HG03520 (cell line): ENCODE measurements around the gene FOLR3.
"Not testable (repeated sequence)": the region's sequence is repeated elsewhere in the genome, so short reads cannot be mapped to it uniquely, and the experiment has no call there.

Experiments used
- ATAC-seq: cut with Tn5 transposase; IDR thresholded peaks from one replicate; pipeline ENCODE4 v1.9.1; 2021; ENCODE audit warnings: mild to moderate bottlenecking, moderate library complexity; ENCODE audit not compliant: unreplicated experiment

Gene FOLR3

DNA sequence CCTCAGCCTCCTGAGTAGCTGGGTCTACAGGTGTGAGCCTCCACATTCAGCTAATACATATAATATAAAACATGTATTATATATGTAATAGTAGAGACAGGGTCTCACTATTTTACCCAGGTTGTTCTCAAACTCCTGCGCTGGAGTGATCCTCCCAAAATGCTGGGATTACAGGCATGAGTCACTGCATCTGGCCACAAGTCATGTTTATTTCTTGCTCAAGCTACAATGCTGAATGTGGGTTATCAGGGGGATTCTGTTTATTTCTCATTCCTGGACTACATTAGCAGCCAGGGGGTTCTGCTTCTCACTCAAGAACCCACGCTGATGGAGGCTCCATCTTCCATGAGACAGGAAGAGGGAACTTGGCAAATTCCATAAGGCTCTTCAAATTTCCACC lies 24.8 kb downstream of the FOLR3 start:
- no peak for ATAC-seq

DNA sequence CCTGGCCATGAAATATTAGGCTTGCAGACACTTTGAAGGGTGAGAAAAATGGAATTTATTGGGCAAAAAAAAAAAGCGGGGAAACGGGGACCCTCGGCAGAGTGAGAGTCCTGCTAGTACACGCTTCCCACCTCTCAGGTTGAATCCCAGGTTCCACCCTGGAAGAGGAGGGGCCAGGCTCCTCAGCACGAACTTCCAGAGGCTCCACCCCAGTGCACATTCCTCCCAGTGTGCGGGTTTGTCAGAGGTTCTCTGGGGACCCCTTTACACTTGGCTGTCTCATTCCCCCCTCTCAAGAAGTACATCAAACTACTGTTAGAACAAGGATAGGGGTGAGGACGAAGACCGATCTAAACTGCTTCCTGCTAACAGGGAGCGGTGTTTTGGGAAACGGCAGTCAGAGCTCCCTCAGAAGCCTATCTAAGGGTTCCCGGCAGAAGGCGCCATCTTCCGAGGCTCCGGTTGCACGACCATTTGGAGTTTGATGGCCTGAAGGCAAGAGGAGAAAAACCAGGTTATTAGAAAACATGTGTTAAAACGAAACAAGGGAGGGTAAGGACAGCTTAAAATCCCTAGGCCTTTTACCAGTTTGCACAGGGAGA lies 27.5 kb downstream of the FOLR3 start:
- no peak for ATAC-seq

DNA sequence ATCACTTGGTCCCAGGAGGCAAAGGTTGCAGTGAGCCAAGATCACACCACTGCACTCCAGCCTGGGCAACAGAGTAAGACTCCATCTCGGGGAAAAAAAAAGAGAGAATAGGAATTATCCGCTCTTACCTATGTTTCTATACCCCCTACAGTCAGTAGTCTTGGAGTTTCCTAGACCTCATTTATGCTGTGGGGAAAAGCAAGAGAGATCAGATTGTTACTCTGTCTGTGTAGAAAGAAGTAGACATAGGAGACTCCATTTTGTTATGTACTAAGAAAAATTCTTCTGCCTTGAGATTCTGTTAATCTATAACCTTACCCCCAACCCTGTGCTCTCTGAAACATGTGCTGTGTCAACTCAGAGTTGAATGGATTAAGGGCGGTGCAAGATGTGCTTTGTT lies 28.7 kb downstream of the FOLR3 start:
- not testable (repeated sequence) for ATAC-seq

DNA sequence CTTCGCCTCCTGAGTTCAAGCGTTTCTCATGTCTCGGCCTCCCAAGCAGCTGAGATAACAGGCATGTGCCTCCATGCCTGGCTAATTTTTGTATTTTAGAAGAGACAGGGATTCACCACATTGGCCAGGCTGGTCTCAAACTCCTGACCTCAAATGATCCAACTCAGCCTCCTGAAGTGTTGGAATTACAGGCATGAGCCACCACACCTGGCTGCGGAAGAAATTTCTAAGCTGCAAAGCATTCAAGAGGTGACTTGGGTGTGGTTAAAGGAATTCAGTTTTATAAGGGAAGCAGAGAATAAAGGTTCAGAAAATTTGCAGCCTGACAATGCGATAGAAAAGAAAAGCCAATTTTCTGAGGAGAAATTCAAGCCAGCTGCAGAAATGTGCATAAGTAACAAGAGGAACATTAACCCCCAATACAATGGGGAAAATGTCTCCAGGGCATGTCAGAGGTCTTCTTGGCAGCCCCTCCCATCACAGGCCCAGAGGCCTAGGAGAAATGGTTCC lies 33.6 kb downstream of the FOLR3 start:
- not testable (repeated sequence) for ATAC-seq

DNA sequence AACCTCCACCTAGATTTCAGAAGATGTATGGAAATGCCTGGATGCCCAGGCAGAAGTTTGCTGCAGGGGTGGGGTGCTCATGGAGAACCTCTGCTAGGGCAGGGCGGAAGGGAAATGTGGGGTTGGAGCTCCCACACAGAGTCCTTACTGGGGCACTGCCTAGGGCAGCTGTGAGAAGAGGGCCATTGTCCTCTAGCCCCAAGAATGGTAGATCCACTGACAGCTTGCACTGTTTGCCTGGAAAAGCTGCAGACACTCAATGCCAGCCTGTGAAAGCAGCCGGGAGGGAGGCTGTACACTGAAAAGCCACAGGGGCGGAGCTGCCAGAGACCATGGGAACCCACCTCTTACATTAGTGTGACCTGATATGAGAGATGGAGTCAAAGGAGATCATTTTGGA lies 34.2 kb downstream of the FOLR3 start:
- not testable (repeated sequence) for ATAC-seq

DNA sequence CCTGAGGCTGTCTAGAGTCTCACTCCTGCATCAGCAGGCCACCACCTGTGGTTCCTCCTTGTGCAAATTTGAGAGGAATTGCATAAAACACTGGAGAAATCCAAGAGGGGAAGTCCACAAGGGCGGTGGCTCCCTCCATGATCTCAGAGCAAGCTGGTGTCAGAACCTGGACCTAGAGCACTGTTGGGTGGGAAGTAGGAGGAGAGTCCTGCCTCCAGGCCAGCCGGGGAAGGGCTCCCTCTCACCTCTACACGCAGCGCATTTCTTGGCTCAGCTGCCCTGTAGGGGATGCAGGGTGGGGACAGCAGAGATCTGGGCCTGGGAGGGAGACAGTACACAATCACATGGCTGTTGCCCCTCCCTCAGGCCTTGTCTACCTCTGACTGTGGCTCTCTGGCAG lies 36.5 kb downstream of the FOLR3 start:
- ATAC-seq = not testable (repeated sequence)

DNA sequence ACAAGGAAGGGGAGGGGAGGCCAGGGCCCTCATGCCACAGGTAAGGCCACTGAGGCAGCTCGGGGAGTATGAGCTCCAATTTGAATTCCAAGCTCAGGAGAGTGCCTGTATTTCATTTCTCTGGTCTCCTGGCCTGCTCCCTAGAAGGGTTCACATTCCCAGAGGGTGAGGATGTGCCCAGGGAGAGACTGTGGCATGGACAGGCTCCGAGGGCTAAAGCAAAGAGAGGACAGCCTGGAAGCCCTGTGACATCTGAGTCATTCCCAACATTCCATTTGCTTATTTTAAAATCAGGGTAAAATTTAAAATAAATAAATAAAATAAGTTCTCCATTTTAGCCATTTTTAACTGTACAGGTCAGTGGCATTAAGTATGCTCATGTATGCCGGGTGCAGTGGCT lies 37.8 kb downstream of the FOLR3 start:
- ATAC-seq = no peak

DNA sequence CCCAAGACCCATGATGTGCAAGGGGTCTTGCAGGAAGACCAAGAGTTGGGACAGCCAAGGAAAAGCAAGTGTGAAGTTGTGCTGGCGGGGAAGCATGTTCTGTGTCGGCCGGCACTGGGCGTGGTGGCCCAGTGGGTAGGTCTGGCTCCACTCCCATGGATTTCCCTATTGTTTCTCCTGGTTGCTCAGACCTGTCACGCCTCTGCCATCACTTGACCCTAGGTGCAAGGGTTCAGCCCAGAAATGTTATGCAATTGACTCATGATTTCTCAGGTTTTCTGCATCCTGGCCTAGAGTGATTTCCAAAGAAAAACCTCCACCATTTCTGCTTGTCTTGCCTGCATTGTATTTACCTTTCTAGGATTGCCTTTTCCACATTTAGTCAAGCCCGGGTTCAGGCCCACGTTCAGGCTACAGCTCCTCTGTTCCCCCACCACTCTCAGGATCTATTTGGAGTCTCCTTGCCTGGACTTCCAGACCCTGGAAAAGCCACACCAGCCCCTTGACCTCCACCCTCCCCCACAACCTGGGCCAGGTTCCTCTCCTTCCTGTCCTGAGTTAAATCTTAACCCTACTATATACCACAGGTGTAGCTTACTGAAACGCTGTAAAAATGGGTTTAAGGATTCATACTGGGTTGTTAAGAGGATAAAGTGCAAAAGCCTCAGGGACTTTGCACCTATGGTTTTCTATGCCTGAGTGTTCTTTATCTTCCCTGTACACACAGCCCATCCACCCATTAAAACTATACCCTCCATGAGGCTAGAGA lies 39.0 kb downstream of the FOLR3 start:
- ATAC-seq = no peak

DNA sequence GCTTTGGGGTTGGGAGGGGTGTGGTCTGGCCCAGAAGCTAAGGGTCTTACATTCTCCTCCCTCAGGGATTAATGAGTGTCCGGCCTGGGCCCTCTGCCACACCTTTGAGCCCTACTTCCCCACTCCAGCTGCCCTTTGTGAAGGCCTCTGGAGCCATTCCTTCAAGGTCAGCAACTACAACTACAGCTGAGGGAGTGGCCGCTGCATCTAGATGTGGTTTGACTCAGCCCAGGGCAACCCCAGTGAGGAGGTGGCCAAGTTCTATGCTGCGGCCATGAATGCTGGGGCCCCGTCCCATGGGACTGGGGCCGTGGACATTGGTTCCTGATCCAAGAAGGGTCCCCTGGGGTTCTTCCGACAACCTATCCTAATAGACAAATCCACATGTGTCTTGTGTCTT lies 42.1 kb downstream of the FOLR3 start:
- ATAC-seq = no peak

DNA sequence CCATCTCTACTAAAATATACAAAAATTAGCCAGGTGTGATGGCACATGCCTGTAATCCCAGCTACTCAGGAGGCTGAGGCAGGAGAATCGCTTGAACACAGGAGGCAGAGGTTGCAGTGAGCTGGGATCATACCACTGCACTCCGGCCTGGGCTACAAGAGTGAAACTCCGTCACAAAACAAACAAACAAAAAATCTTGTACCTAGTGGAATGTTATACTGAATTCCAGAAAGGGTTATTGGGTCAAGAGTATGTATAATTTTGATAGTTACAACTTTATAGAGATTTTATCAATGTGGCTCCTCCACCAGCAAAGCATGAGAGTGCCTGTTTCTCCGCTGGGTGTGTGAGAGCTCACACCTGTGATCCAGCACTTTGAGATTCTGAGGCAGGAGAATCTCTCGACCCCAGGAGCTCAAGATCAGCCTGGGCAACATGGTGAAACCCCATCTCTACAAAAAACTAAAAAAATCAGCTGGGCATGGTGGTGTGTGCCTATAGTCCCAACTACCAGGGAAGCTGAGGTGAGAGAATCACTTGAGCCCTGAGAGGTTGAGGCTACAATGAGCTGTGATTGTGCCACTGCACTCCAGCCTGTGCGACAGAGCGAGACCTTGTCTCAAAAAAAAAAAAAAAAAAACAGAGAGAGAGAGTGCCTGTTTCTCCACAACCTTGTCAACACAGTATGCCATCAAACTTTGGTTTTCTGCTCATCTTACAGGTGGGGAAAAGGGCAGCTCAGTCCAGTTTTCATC lies 43.7 kb downstream of the FOLR3 start:
- ATAC-seq = no peak

DNA sequence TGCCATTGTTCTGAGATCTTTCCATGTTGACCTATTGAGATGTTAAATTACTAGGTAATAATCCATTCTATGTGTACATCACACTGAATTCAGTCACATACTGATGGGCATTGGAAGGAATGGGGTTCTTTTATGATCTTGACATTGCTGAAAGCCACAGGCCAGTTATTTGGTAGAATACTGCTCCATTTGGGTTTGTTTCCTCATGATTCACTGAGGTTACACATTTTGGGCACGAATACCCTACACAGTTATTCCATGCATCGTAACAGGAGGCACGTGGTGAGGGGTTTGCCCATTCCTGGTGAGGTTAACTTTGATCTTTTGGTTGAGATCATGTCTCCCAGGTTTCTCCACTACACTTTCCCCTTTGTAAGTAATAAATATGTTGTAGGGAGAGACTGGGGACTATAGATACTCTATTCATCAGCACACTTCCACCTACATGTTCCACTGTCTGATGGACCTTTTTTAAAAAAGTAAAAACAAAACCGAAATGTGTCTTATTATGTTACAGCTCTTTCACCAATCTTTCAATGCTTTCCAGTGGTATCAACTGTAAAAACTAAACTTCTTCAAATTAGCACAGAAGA lies 44.4 kb downstream of the FOLR3 start:
- no peak for ATAC-seq

DNA sequence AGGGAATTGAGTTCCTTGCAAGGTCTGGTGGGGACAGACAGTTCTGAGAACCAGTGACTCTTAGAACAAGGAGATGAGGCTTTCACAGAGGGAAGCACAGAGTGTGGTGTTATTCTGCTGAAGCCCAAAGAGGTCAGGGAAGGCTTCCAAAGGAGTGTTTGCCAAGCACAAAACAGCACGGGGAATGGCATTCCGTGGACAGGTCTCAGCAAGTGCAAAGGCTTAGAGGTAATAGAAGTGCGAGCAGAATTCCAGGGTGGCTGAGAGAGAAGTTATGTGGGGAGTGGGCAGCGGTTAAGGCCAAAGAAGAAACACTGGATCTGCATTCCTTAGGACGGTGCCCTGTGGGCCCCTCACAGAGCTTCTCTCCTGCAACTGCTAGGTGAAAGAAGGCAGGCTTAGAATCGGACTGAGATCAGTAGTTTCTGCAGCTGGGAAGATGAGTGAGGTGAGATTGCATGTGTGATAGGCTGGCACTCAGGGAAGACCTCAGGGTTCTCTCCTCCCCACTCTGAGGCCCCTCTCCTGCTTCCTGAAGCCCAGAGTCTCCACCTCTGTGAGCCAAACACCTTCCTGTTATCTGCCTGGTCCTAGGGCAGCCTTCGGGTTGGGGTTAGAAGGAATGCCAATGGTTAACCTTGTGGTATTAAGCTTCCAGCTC lies 45.5 kb downstream of the FOLR3 start:
- not testable (repeated sequence) for ATAC-seq

DNA sequence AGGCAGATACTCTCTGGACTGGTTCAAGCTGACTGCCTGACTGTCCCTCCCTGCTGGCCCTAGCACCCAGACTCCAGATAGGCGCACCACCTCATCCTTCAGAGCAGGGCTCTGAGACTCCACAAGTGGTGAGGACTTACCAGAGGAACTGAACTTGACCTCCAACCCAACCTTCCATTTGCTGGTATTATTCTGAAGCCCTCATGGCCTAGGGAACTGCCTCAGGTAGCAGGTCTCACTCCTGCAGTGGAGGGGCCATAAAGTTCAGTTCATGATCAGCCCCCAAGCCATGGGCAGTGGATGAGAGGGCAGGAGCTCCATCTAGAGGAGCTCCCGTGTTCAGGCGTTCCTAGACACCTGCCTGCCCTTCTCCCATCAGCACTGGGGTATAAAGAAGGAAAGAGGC lies 46.0 kb downstream of the FOLR3 start:
- ATAC-seq = not testable (repeated sequence)

DNA sequence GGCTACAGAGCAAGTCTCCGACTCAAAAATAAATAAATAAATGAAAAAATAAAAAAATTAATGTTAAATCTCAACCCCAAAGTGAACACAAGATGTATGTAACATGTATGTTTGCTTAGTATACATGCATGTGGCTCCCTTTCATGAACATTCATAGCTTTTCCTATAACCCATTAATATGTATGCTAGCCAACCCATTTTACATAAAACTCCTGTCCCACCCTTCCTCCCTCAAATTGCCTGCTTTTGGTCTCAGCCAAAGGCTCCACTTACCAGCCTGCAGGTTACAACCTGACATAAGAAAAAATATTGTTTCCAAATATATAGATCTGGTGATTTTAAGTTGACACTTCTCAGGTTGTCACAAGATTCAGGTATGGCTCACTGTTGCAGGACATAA lies 52.7 kb downstream of the FOLR3 start:
- no peak for ATAC-seq
